Measurements from ENCODE around the gene AEBP2. TPM values are rescaled to one million over a fixed set of nuclear protein-coding genes. Genes with fewer than 3 reads are reported as not detected.

Gene AEBP2
- total and polyA plus RNA-seq, 2 of the 4 experiments (the other 2 are of a cell fraction): 15.5 to 21.7 TPM

DNA sequence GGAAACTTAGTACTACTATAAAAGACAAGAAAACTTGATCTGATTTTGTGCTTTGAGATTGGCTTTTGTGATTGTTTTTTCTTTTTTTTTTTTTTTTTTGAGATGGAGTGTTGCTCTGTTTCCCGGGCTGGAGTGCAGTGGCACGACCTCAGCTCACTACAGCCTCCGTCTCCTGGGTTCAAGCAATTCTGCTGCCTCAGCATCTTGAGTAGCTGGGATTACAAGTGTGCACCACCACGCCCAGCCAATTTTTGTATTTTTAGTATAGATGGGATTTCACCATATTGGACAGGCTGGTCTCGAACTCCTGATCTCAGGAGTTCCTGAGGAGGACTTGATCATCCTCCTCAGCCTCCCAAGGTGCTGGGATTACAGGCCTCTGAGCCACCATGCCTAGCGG is 26.4 kb downstream of the AEBP2 start:
- Histone ChIP-seq H2BK5ac (ENCODE audit: low read depth, low read length, poor library complexity, severe bottlenecking) (no peak overlapping the region), H2BK20ac (ENCODE audit: low read depth, low read length) (no peak overlapping the region), H2AK5ac (ENCODE audit: low read depth, low read length) (no peak overlapping the region), H4K91ac (ENCODE audit: insufficient read depth, low read depth, low read length) (no peak overlapping the region), H4K8ac (ENCODE audit: low read depth in 2 of 2, low read length in 2 of 2) (no peak overlapping the region), H2BK15ac (ENCODE audit: low read depth, low read length) (no peak overlapping the region), H2BK120ac (ENCODE audit: low read depth, low read length) (no peak overlapping the region), H3K56ac (ENCODE audit: extremely low read depth, insufficient read depth, low read length) (no peak overlapping the region), H3K27me3 (ENCODE audit: control insufficient read depth, insufficient read depth, low read length) (no peaks in the 10 kb centered on the region), H2AK9ac (replicated peaks; ENCODE audit: low read depth, low read length, poor library complexity) (no peak overlapping the region), H3K79me1 (ENCODE audit: low read depth in 1 of 2, low read length in 2 of 2) (peaks cover 22 to 46% of the 10 kb centered on the region in 2 experiments), H2AFZ (replicated peaks; ENCODE audit: low read length, poor library complexity) (no peak overlapping the region), H3K9ac (ENCODE audit: low read depth, low read length) (no peak overlapping the region), H3K14ac (replicated peaks; ENCODE audit: low read depth, low read length) (no peak overlapping the region), H3K9me3 (ENCODE audit: control insufficient read depth, insufficient read depth, low read length) (no peaks in the 10 kb centered on the region), H3K18ac (ENCODE audit: low read depth, low read length) (no peak overlapping the region), H4K5ac (ENCODE audit: low read depth, low read length) (no peak overlapping the region), H3K4ac (ENCODE audit: low read depth, low read length) (no peak overlapping the region), H3K36me3 (ENCODE audit: control insufficient read depth, insufficient read depth, low read length) (peaks cover 35% of the 10 kb centered on the region), H3K4me3 (ENCODE audit: insufficient read depth, low read depth, low read length) (no peak overlapping the region), H3K9me1 (ENCODE audit: insufficient read depth, low read length) (no peaks in the 10 kb centered on the region), H3K4me1 (ENCODE audit: control insufficient read depth, insufficient read depth, low read length) (no peaks in the 10 kb centered on the region), H4K20me1 (ENCODE audit: insufficient read depth, low read length) (peaks cover 14% of the 10 kb centered on the region; the same call in 1 of the 2 replicates), H3K27ac (ENCODE audit: insufficient read depth, low read length) (no peak overlapping the region), H3K23ac (ENCODE audit: low read depth, low read length) (no peak overlapping the region), H3K4me2 (ENCODE audit: low read depth, low read length) (no peak overlapping the region)
- TF ChIP-seq RFX5 (IDR thresholded peaks at IDR 0.05; ENCODE audit: low read depth, low read length) (no peak), SMC3 (IDR thresholded peaks at IDR 0.05; ENCODE audit: low read depth, low read length) (no peak), MAFK (IDR thresholded peaks at IDR 0.05; ENCODE audit: low read depth, low read length) (peak; percentile 58), POLR2A (IDR thresholded peaks at IDR 0.05; ENCODE audit: low read depth, low read length) (no peak)
- TF ChIP-seq, protein P1, sequence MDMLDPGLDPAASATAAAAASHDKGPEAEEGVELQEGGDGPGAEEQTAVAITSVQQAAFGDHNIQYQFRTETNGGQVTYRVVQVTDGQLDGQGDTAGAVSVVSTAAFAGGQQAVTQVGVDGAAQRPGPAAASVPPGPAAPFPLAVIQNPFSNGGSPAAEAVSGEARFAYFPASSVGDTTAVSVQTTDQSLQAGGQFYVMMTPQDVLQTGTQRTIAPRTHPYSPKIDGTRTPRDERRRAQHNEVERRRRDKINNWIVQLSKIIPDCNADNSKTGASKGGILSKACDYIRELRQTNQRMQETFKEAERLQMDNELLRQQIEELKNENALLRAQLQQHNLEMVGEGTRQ (IDR thresholded peaks at IDR 0.05; ENCODE audit: low read depth, low read length): no peak
- ChIA-PET CTCF (no interaction called here), POLR2A (ENCODE audit: unreplicated experiment) (no interaction called here)
- no peak for DNase-seq
- no peak for ATAC-seq (ENCODE audit: low read depth)
- no TSS peak for BruUV-seq (replicated peaks)
- intact Hi-C loops (cut with micrococcal nuclease): no loop called here
- dilution Hi-C loops (cut with HindIII; ENCODE audit: low sequenced_read_pairs, unreplicated experiment): no loop called here
- WGBS, 2 experiments (ENCODE audit: extremely low coverage in 2 of 2, insufficient read length in 1 of 2): no CpG with 5 or more reads among the region's 6 CpGs
- in situ Hi-C loops (cut with MboI; ENCODE audit: low sequenced_read_pairs): no loop called here

Data from IMR-90 (cell line).